HEK293 (cell line): ENCODE results near the gene TTLL10.

Experiments
- CTCF ChIA-PET: fragments of 350-600 bp; formaldehyde crosslinking; extraction: SDS; loops from one replicate; lab custom pipeline; 2021; ENCODE audit warnings: antibody characterized with exemption; lab: Yijun Ruan, JAX
- POLR2A ChIA-PET: fragments of 300-600 bp; formaldehyde crosslinking; extraction: SDS; loops from one replicate; lab custom pipeline; 2020; ENCODE audit warnings: antibody characterized with exemption, inconsistent platforms; lab: Yijun Ruan, JAX
- H3K27ac ChIP-seq: fragments of 200-500 bp; sonication (Bioruptor generic); 2 replicates; pipeline ENCODE4 v1.5.1; 2014; ENCODE audit warnings: low read depth, low read length, control low read depth, inconsistent platforms; ENCODE audit errors: extremely low read depth
- H3K36me3 ChIP-seq, 2 experiments: fragments of 200-500 bp in 1 of 2; sonication (Bioruptor generic) in 1 of 2; 1 replicate in 1 of 2; 2 replicates in 1 of 2; pipeline ENCODE4 v1.5.1; 2014 to 2017; ENCODE audit warnings: inconsistent platforms in 2 of 2, low read length in 2 of 2; ENCODE audit not compliant: control insufficient read depth in 2 of 2, insufficient read depth in 1 of 2
- H3K4me1 ChIP-seq: fragments of 200-500 bp; sonication (Bioruptor generic); 2 replicates; pipeline ENCODE4 v1.5.1; 2014; ENCODE audit warnings: mild to moderate bottlenecking, low read length, inconsistent platforms; ENCODE audit not compliant: control insufficient read depth, insufficient read depth
- H3K4me3 ChIP-seq: 2 replicates; pipeline ENCODE4 v1.5.1; 2011; ENCODE audit warnings: low read depth, mild to moderate bottlenecking, control low read depth, low read length, moderate library complexity
- H3K9me3 ChIP-seq: fragments of 200-500 bp; sonication (Bioruptor generic); 2 replicates; pipeline ENCODE4 v1.5.1; 2014; ENCODE audit warnings: low read depth, low read length, inconsistent platforms; ENCODE audit not compliant: control insufficient read depth, insufficient read depth
- EGR2 ChIP-seq: fragments of 450-650 bp; formaldehyde crosslinking; IDR thresholded peaks from 2 replicates; pipeline ENCODE4 v1.5.1; 2016; ENCODE audit warnings: low read depth, missing biosample characterization, missing genetic modification characterization
- KLF7 ChIP-seq: fragments of 450-650 bp; formaldehyde crosslinking; IDR thresholded peaks from 2 replicates; pipeline ENCODE4 v1.5.1; 2016; ENCODE audit warnings: missing biosample characterization, missing genetic modification characterization, borderline replicate concordance
- PRDM1 ChIP-seq: fragments of 450-650 bp; formaldehyde crosslinking; IDR thresholded peaks from 2 replicates; pipeline ENCODE4; 2016; ENCODE audit warnings: missing biosample characterization, missing genetic modification characterization
- REPIN1 ChIP-seq: fragments of 450-650 bp; formaldehyde crosslinking; IDR thresholded peaks from 2 replicates; pipeline ENCODE4 v1.5.1; 2017; ENCODE audit warnings: missing biosample characterization, missing genetic modification characterization, low read depth
- SP7 ChIP-seq: fragments of 450-650 bp; formaldehyde crosslinking; IDR thresholded peaks from 2 replicates; pipeline ENCODE4 v1.5.1; 2016; ENCODE audit warnings: missing biosample characterization, missing genetic modification characterization
- TSHZ1 ChIP-seq: fragments of 450-650 bp; formaldehyde crosslinking; IDR thresholded peaks from 2 replicates; pipeline ENCODE4 v1.5.1; 2016; ENCODE audit warnings: missing biosample characterization, missing genetic modification characterization, borderline replicate concordance
- ZBTB20 ChIP-seq: fragments of 450-650 bp; formaldehyde crosslinking; IDR thresholded peaks from 2 replicates; pipeline ENCODE4 v1.5.1; 2016; ENCODE audit warnings: missing biosample characterization, missing genetic modification characterization
- ZBTB48 ChIP-seq: fragments of 450-650 bp; formaldehyde crosslinking; IDR thresholded peaks from 2 replicates; pipeline ENCODE4 v1.5.1; 2016; ENCODE audit warnings: missing biosample characterization, missing genetic modification characterization
- ZFHX2 ChIP-seq: fragments of 450-650 bp; formaldehyde crosslinking; conservative IDR thresholded peaks from 2 replicates; pipeline ENCODE4 v1.5.1; 2016; ENCODE audit warnings: missing biosample characterization, missing genetic modification characterization
- ZFP41 ChIP-seq: fragments of 450-650 bp; formaldehyde crosslinking; IDR thresholded peaks from 2 replicates; pipeline ENCODE4 v1.5.1; 2016; ENCODE audit warnings: missing biosample characterization, missing genetic modification characterization, borderline replicate concordance
- ZNF121 ChIP-seq: fragments of 450-650 bp; formaldehyde crosslinking; IDR thresholded peaks from 2 replicates; pipeline ENCODE4 v1.5.1; 2016; ENCODE audit warnings: missing biosample characterization, missing genetic modification characterization
- ZNF211 ChIP-seq: fragments of 450-650 bp; formaldehyde crosslinking; IDR thresholded peaks from 2 replicates; pipeline ENCODE4 v1.5.1; 2016; ENCODE audit warnings: low read depth, missing biosample characterization, missing genetic modification characterization
- ZNF391 ChIP-seq: fragments of 450-650 bp; formaldehyde crosslinking; IDR thresholded peaks from 2 replicates; pipeline ENCODE4 v1.5.1; 2016; ENCODE audit warnings: low read depth, missing biosample characterization, missing genetic modification characterization, borderline replicate concordance
- ZNF449 ChIP-seq: fragments of 450-650 bp; formaldehyde crosslinking; IDR thresholded peaks from 2 replicates; pipeline ENCODE4 v1.5.1; 2017; ENCODE audit warnings: missing biosample characterization, mild to moderate bottlenecking, missing genetic modification characterization, moderate library complexity
- ZNF558 ChIP-seq: fragments of 450-650 bp; formaldehyde crosslinking; IDR thresholded peaks from 2 replicates; pipeline ENCODE4 v1.5.1; 2016; ENCODE audit warnings: missing biosample characterization, missing genetic modification characterization
- ZNF561 ChIP-seq: fragments of 450-650 bp; IDR thresholded peaks from 2 replicates; pipeline ENCODE4 v1.5.1; 2018; ENCODE audit warnings: missing biosample characterization, missing genetic modification characterization, borderline replicate concordance
- ZNF600 ChIP-seq: fragments of 450-650 bp; formaldehyde crosslinking; IDR thresholded peaks from 2 replicates; pipeline ENCODE4 v1.5.1; 2016; ENCODE audit warnings: missing biosample characterization, missing genetic modification characterization
- ZNF639 ChIP-seq: fragments of 450-650 bp; formaldehyde crosslinking; IDR thresholded peaks from 2 replicates; pipeline ENCODE4 v1.5.1; 2016; ENCODE audit warnings: missing biosample characterization, missing genetic modification characterization
- ZNF768 ChIP-seq: fragments of 450-650 bp; formaldehyde crosslinking; IDR thresholded peaks from 2 replicates; pipeline ENCODE4 v1.5.1; 2018; ENCODE audit warnings: missing biosample characterization, mild to moderate bottlenecking, missing genetic modification characterization
- ZNF791 ChIP-seq: fragments of 450-650 bp; formaldehyde crosslinking; IDR thresholded peaks from 2 replicates; pipeline ENCODE4 v1.5.1; 2016; ENCODE audit warnings: missing biosample characterization, missing genetic modification characterization
- ZSCAN23 ChIP-seq: fragments of 450-650 bp; formaldehyde crosslinking; IDR thresholded peaks from 2 replicates; pipeline ENCODE4 v1.5.1; 2016; ENCODE audit warnings: missing biosample characterization, missing genetic modification characterization

Gene TTLL10

GRCh38 chr1:1165485-1165884, 8.2 kb upstream of the TTLL10 start:
- no peaks in the 10 kb centered on the region for H3K36me3 ChIP-seq
- no peak overlapping the region for H3K4me3 ChIP-seq
- POLR2A ChIA-PET: no interaction called here
- no peak overlapping the region for H3K27ac ChIP-seq
- TF ChIP-seq ZBTB48 (no peak), ZNF449 (no peak), PRDM1 (no peak), ZNF791 (tag by site-specific recombination) (no peak)
- H3K4me1 ChIP-seq: no peaks in the 10 kb centered on the region
- H3K9me3 ChIP-seq: no peaks in the 10 kb centered on the region
- CTCF ChIA-PET: interaction anchor here (0.6 kb wide), 1 partner anchor 225 kb away, joined by 3 read pairs; no protein-coding TSS in a partner anchor

GRCh38 chr1:1165900-1166421, 7.7 kb upstream of the TTLL10 start:
- Histone ChIP-seq H3K27ac (no peak overlapping the region), H3K4me3 (no peak overlapping the region), H3K36me3 (no peaks in the 10 kb centered on the region), H3K4me1 (no peaks in the 10 kb centered on the region), H3K9me3 (no peaks in the 10 kb centered on the region)
- CTCF ChIA-PET: interaction anchor here (0.6 kb wide), 1 partner anchor 226 kb away, joined by 3 read pairs; no protein-coding TSS in a partner anchor
- POLR2A ChIA-PET: no interaction called here
- peak; percentile 48; the same call in 1 of the 2 replicates for TF ChIP-seq EGR2 (tag by site-specific recombination)
- TF ChIP-seq TSHZ1: no peak
- TF ChIP-seq ZFHX2 (tag by site-specific recombination): peak; percentile 61
- TF ChIP-seq ZNF391: no peak

- ChIA-PET CTCF (no interaction called here), POLR2A (no interaction called here)
- no peaks in the 10 kb centered on the region for H3K36me3 ChIP-seq
- no peak overlapping the region for H3K4me3 ChIP-seq
- H3K9me3 ChIP-seq: no peaks in the 10 kb centered on the region
- TF ChIP-seq ZNF600 (tag by site-specific recombination): no peak
- no peak for TF ChIP-seq ZBTB20 (tag by site-specific recombination)
- TF ChIP-seq KLF7 (tag by site-specific recombination): no peak
- TF ChIP-seq ZFP41: no peak
- TF ChIP-seq ZSCAN23 (tag by site-specific recombination): no peak
- no peak for TF ChIP-seq ZNF558
- TF ChIP-seq REPIN1 (tag by site-specific recombination): no peak
- TF ChIP-seq ZNF121 (tag by site-specific recombination): no peak
- no peak for TF ChIP-seq ZNF639 (tag by site-specific recombination)
- TF ChIP-seq ZNF211 (tag by site-specific recombination): no peak
- no peak for TF ChIP-seq SP7
- no peak for TF ChIP-seq ZNF561 (tag by site-specific recombination)
- no peak for TF ChIP-seq ZNF768 (tag by site-specific recombination)
- no peak overlapping the region for H3K27ac ChIP-seq
- H3K4me1 ChIP-seq: no peaks in the 10 kb centered on the region
Measured at GRCh38 chr1:1166642-1167397, 6.9 kb upstream of the TTLL10 start.
